ENCODE results near the gene LRRC59. TPM values are rescaled to one million over a fixed set of nuclear protein-coding genes. Genes with fewer than 3 reads are reported as not detected.

Gene LRRC59
- total and polyA plus RNA-seq, 2 donors (not counting 1 experiment from before 2014, with no cell fraction given), result 27.7 to 31.2 TPM

- H3K4me2 ChIP-seq (replicated peaks; ENCODE audit: low read depth, low read length, poor library complexity, severe bottlenecking), result peak overlapping the region; percentile 93
- H4K20me1 ChIP-seq (ENCODE audit: control insufficient read depth, insufficient read depth, low read length, poor library complexity, severe bottlenecking), result no peaks in the 10 kb centered on the region
- H3K27ac Mint-ChIP-seq, result peak overlapping the region; percentile 81
- peaks cover 25% of the 10 kb centered on the region for H3K79me2 ChIP-seq (ENCODE audit: control insufficient read depth, insufficient read depth, low read length)
- peak overlapping the region in 1 of 2 donors; percentile 51 for H3K27ac ChIP-seq (ENCODE audit: low read length in 2 of 2)
- TF ChIP-seq EZH2 (IDR thresholded peaks at IDR 0.05; ENCODE audit: borderline replicate concordance, insufficient read depth, low read depth, low read length, poor library complexity, severe bottlenecking), result no peak
- TF ChIP-seq, protein P1, sequence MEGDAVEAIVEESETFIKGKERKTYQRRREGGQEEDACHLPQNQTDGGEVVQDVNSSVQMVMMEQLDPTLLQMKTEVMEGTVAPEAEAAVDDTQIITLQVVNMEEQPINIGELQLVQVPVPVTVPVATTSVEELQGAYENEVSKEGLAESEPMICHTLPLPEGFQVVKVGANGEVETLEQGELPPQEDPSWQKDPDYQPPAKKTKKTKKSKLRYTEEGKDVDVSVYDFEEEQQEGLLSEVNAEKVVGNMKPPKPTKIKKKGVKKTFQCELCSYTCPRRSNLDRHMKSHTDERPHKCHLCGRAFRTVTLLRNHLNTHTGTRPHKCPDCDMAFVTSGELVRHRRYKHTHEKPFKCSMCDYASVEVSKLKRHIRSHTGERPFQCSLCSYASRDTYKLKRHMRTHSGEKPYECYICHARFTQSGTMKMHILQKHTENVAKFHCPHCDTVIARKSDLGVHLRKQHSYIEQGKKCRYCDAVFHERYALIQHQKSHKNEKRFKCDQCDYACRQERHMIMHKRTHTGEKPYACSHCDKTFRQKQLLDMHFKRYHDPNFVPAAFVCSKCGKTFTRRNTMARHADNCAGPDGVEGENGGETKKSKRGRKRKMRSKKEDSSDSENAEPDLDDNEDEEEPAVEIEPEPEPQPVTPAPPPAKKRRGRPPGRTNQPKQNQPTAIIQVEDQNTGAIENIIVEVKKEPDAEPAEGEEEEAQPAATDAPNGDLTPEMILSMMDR (IDR thresholded peaks at IDR 0.05), result no peak
- DNase-seq (no peak), ATAC-seq (ENCODE audit: low read depth) (peak; percentile 46)
- no peaks in the 10 kb centered on the region for H3K36me3 ChIP-seq (replicated peaks in 1 of 2; ENCODE audit: control extremely low read depth in 1 of 2, control insufficient read depth in 1 of 2, extremely low read depth in 1 of 2, insufficient read depth in 2 of 2, low read length in 1 of 2)
- H3K9ac ChIP-seq (ENCODE audit: low read length), result peak overlapping the region; percentile 76
- peak overlapping the region; percentile 93 for H2AFZ ChIP-seq (ENCODE audit: insufficient read depth, low read depth, low read length, poor library complexity, severe bottlenecking)
- POLR2A ChIA-PET, result interaction anchor here (0.9 kb wide), 1 partner anchor 51 kb away, joined by 4 read pairs; the partner anchor contains the start of gene LRRC59
- H3K27me3 Mint-ChIP-seq, result no peaks in the 10 kb centered on the region
- H3K4me1 ChIP-seq (ENCODE audit: control insufficient read depth in 2 of 2, insufficient read depth in 2 of 2, low read length in 2 of 2), result peaks cover 10 to 21% of the 10 kb centered on the region in 2 donors
- CTCF ChIA-PET, result interaction anchor here (1.1 to 5.7 kb wide), 4 partner anchors 15 to 252 kb away, joined by 3 to 29 read pairs (median 4); partner anchors contain the start of gene LRRC59
- peak overlapping the region; percentile 9 to 80 (median 75) for H3K4me3 ChIP-seq (ENCODE audit: control extremely low read depth in 1 of 5, extremely low read depth in 1 of 5, insufficient read depth in 1 of 5, low read depth in 2 of 5, low read length in 4 of 5)
- H3K4me1 Mint-ChIP-seq, result peaks cover 36% of the 10 kb centered on the region
- H3K4me3 Mint-ChIP-seq, result peak overlapping the region; percentile 88
- H3K9me3 ChIP-seq (ENCODE audit: control extremely low read depth in 1 of 3, control insufficient read depth in 2 of 3, insufficient read depth in 1 of 3, low read length in 2 of 3), result no peaks in the 10 kb centered on the region
- no peaks in the 10 kb centered on the region for H3K27me3 ChIP-seq (replicated peaks in 1 of 4; ENCODE audit: control extremely low read depth in 1 of 4, control insufficient read depth in 3 of 4, insufficient read depth in 4 of 4, low read length in 3 of 4)
- H3K9me3 Mint-ChIP-seq (ENCODE audit: insufficient read depth), result no peaks in the 10 kb centered on the region
- under 1% methylated on average over 54 of the region's 57 CpGs for WGBS (ENCODE audit: insufficient coverage)
- intact Hi-C loops (cut with micrococcal nuclease), result loop anchor here (1.0 to 2.0 kb wide), 4 partner anchors 16 to 162 kb away; partner anchors contain the start of genes EME1, LRRC59, MRPL27 and MYCBPAP
These were observed 50.8 kb downstream of the LRRC59 start for GRCh38 chr17:50346313-50347116.

Measured in B cell (primary cell).